BJ (cell line): ENCODE measurements around the gene HHIPL1. TPM values are rescaled to one million over a fixed set of nuclear protein-coding genes. Genes with fewer than 3 reads are reported as not detected.
A peak's percentile ranks its signal among the peaks of the same experiment; 100 is the strongest.

Experiments
- CTCF ChIA-PET: fragments of 350-600 bp; formaldehyde crosslinking; extraction: SDS; loops from one replicate; lab custom pipeline; 2021; ENCODE audit warnings: antibody characterized with exemption, inconsistent platforms; lab: Yijun Ruan, JAX
- POLR2A ChIA-PET: fragments of 300-600 bp; sonication (Branson Sonifier 250); formaldehyde crosslinking; extraction: SDS; loops from one replicate; lab custom pipeline; 2021; ENCODE audit warnings: antibody characterized with exemption; lab: Charles Lee
- DNase-seq: peaks from one replicate; pipeline ENCODE4 v3.0.0-alpha.2; 2011; ENCODE audit warnings: low read depth
- H3K27me3 ChIP-seq: 2 replicates; pipeline ENCODE4 v1.6.0; 2011; ENCODE audit warnings: low read length; ENCODE audit not compliant: control insufficient read depth, insufficient read depth
- H3K36me3 ChIP-seq: 2 replicates; pipeline ENCODE4 v1.5.1; 2011; ENCODE audit warnings: low read length; ENCODE audit not compliant: control insufficient read depth, insufficient read depth
- H3K4me3 ChIP-seq: 2 replicates; pipeline ENCODE4 v1.5.1; 2011; ENCODE audit warnings: low read depth, mild to moderate bottlenecking, control low read depth, low read length
- CTCF ChIP-seq: IDR thresholded peaks from 2 replicates; pipeline ENCODE4 v1.5.1; 2011; ENCODE audit warnings: low read depth, mild to moderate bottlenecking, control low read depth, inconsistent platforms, low read length, moderate library complexity; ENCODE audit not compliant: insufficient read depth
- polyA plus RNA-seq: library from polyadenylated mRNA; depleted of rRNA; stranded (reverse); fragments of >200 nt; gene quantifications from 2 replicates; pipeline ENCODE4 v1.2.3, GENCODE V29; 2011

Gene HHIPL1
- polyA plus RNA-seq, 1 experiment, result 2.5 TPM

- POLR2A ChIA-PET, result no interaction called here
- no peak overlapping the region for H3K4me3 ChIP-seq
- no peak for DNase-seq
- H3K36me3 ChIP-seq, result no peaks in the 10 kb centered on the region
- CTCF ChIA-PET, result interaction anchor here (0.6 to 3.0 kb wide), 16 partner anchors 10 to 542 kb away, joined by 3 to 22 read pairs (median 4); no protein-coding TSS in a partner anchor
- peaks cover 20% of the 10 kb centered on the region for H3K27me3 ChIP-seq
- peak; percentile 68 for TF ChIP-seq CTCF
Measured at GRCh38 chr14:99687284-99688209, 42.6 kb downstream of the HHIPL1 start.

DNA sequence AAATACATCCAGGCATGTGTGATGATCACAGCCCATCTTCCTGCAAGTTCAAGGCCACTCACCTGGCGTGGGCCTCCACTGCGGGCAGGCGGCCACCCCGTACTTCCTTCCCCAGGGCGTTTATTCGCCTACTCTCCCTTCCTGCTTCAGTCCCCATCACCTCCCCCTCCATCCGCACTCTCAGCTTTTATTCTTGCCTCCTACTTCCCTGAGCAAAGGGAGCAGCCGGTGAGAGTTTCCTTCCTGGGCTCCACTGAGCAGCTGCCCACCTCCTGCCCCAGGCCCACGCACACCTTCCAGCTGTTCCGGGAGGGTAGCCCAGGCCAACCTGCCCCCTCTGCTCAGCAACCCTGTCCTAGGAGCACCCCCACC, 43.3 kb downstream of the HHIPL1 start:
- Histone ChIP-seq H3K27me3 (peaks cover 21% of the 10 kb centered on the region), H3K4me3 (no peak overlapping the region), H3K36me3 (no peaks in the 10 kb centered on the region)
- ChIA-PET POLR2A (no interaction called here), CTCF (interaction anchor here (0.6 to 3.0 kb wide), 18 partner anchors 9 to 541 kb away, joined by 3 to 22 read pairs (median 3); no protein-coding TSS in a partner anchor)
- no peak for TF ChIP-seq CTCF
- DNase-seq, result no peak

DNA sequence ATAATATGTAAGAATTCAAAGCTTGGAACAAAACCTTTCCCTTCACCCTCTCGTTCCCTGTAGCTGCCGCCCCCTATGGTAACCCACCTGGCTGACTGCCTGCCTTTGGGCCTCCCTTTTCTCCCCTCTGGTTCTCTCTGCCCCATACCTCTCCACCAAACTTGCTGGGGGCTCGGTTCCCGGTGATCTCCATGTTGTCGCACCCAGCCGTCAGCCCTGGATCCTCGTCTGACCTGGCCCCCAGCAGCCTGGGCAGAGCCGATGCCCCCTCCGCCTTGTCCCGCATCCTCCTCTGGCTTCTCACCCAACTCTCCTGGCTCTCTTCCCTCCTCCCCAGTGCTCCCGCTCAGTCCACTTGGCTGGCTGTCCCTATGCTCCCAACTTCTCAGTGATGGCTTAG, 43.7 kb downstream of the HHIPL1 start:
- H3K4me3 ChIP-seq, result no peak overlapping the region
- ChIA-PET CTCF (interaction anchor here (0.6 to 3.0 kb wide), 16 partner anchors 9 to 216 kb away, joined by 3 to 22 read pairs (median 4); no protein-coding TSS in a partner anchor), POLR2A (interaction anchor here (0.6 kb wide), 1 partner anchor 190 kb away, joined by 3 read pairs; no protein-coding TSS in a partner anchor)
- H3K36me3 ChIP-seq, result no peaks in the 10 kb centered on the region
- TF ChIP-seq CTCF, result no peak
- peaks cover 21% of the 10 kb centered on the region for H3K27me3 ChIP-seq
- DNase-seq, result no peak

GRCh38 chr14:99689266-99690236, 44.6 kb downstream of the HHIPL1 start:
- ChIA-PET CTCF (interaction anchor here (1.0 to 3.0 kb wide), 6 partner anchors 8 to 41 kb away, joined by 3 to 22 read pairs (median 9); no protein-coding TSS in a partner anchor), POLR2A (interaction anchor here (0.6 kb wide), 1 partner anchor 189 kb away, joined by 3 read pairs; no protein-coding TSS in a partner anchor)
- Histone ChIP-seq H3K36me3 (no peaks in the 10 kb centered on the region), H3K4me3 (no peak overlapping the region), H3K27me3 (peaks cover 21% of the 10 kb centered on the region)
- no peak for TF ChIP-seq CTCF
- DNase-seq, result no peak
